Colon (tissue), 2 donors: ENCODE measurements around the gene RNF149.

Source experiments
- FAIRE-seq: peaks from 2 replicates; lab custom pipeline; 2012; peaks lifted over from hg19 to GRCh38; lab: Jason Lieb, UNC
- donor health status: control.
- donor health status: control.

Gene RNF149

DNA sequence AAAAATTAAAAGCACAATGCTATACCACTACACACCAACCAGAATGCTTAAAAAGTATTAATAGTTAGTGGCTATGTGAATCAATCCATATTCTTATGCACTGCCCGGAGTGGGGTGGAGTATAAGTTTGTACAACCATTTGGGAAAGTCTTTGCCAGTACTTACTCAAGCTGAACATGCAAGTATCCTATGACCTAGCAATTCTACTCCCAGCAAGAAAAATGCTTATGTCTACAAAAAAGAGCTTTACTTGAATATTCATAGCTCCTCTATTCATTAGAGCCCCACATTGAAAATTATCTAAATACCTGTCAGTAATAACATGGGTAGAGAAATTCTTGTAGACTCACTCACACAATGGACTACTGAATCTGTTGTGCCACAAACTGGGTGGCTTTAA, 77.3 kb downstream of the RNF149 start:
- no peak for FAIRE-seq

- FAIRE-seq = no peak
Observed at GRCh38 chr2:101230541-101231001, 77.9 kb downstream of the RNF149 start.
